NCI-H2196 (cell line): ENCODE data around the gene SURF4.
A peak's percentile ranks its signal among the peaks of the same experiment; 100 is the strongest.
"Not testable (repeated sequence)": the region's sequence is repeated elsewhere in the genome, so short reads cannot be mapped to it uniquely, and the experiment has no call there.

Source experiments
- DNase-seq: peaks from one replicate; lab custom pipeline; 2025; ENCODE audit not compliant: unreplicated experiment; lab: John Stamatoyannopoulos, UW

SURF4 gene

GRCh38 chr9:133335924-133336811 is 39.7 kb downstream of the SURF4 start, which contains the start of gene SURF6:
TSS of gene SURF6 (minus strand) at chr9:133336188. CDS start at chr9:133336132, 56 bp downstream.
- peak; percentile 95 for DNase-seq

GRCh38 chr9:133334888-133335287 is 41.0 kb downstream of the SURF4 start:
- DNase-seq: not testable (repeated sequence)

GRCh38 chr9:133334161-133334560 is 41.7 kb downstream of the SURF4 start:
- peak; percentile 14 for DNase-seq

GRCh38 chr9:133333566-133333965 is 42.3 kb downstream of the SURF4 start:
- DNase-seq: no peak

GRCh38 chr9:133333011-133333410 is 42.8 kb downstream of the SURF4 start:
- DNase-seq: no peak

GRCh38 chr9:133332381-133332730 is 43.5 kb downstream of the SURF4 start:
- DNase-seq: no peak

- no peak for DNase-seq
Measured at GRCh38 chr9:133331641-133332380, 44.0 kb downstream of the SURF4 start.

GRCh38 chr9:133331221-133331620 is 44.6 kb downstream of the SURF4 start:
- DNase-seq: no peak

- DNase-seq: not testable (repeated sequence)
Measured at GRCh38 chr9:133329306-133330156, 46.3 kb downstream of the SURF4 start.

- no peak for DNase-seq
Measured at GRCh38 chr9:133327834-133328484, 47.9 kb downstream of the SURF4 start.

GRCh38 chr9:133327021-133327420 is 48.8 kb downstream of the SURF4 start:
- not testable (repeated sequence) for DNase-seq

- no peak for DNase-seq
Measured at GRCh38 chr9:133323991-133324703, 51.7 kb downstream of the SURF4 start.

GRCh38 chr9:133323211-133323610 is 52.6 kb downstream of the SURF4 start:
- DNase-seq: no peak

- DNase-seq: no peak
Measured at GRCh38 chr9:133322701-133323100, 53.2 kb downstream of the SURF4 start.

GRCh38 chr9:133321411-133321935 is 54.4 kb downstream of the SURF4 start:
- no peak for DNase-seq

- DNase-seq: no peak
Measured at GRCh38 chr9:133320421-133320881, 55.4 kb downstream of the SURF4 start.

GRCh38 chr9:133317551-133317950 is 58.3 kb downstream of the SURF4 start:
- DNase-seq: not testable (repeated sequence)

- DNase-seq: no peak
Measured at GRCh38 chr9:133315997-133316396, 59.9 kb downstream of the SURF4 start.
